ENCODE results near the gene PCSK6.
"Not testable (repeated sequence)": the region's sequence is repeated elsewhere in the genome, so short reads cannot be mapped to it uniquely, and the experiment has no call there.

Gene PCSK6

DNA sequence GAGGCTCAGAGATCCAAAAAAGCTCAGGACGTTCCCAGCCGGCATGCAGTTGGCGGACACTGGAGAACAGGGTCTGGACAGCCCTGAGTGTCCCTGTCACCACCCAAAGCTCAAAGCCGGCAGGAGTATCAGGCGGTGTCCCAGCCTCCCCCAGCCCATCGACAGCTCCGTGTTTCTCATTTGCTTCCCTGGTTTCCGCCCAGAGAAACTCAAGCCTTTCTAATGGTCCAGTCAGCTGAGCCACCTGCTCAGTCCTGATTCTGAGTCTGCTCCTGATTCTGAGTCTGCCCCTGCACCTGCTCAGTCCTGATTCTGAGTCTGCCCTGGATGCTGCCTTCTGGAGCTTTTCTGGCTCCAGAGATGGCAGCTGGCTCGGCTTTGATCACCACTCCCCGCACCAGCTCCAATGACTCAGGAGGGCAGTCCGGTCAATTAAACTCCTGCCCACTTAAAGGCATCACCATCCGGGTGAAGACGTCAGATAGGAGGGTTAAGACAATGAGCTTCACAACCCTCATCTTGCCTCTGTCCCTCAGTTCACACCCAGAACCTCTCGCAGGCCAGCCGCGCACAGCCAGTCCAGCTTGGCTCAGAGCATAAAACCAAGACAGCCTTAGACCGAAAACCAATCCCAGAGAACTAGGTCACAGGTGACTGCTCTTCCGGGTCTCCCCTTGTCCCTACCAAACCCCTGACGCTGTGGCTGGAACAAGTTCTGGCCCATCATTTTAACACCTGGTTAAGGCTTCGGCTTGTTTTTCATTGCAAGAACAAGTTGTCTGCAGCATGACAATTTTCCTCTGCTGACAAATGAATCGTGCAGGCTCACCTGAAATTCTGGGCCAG lies 6.8 kb downstream of the PCSK6 start:
- no peak for DNase-seq (ENCODE audit: low read depth)

DNA sequence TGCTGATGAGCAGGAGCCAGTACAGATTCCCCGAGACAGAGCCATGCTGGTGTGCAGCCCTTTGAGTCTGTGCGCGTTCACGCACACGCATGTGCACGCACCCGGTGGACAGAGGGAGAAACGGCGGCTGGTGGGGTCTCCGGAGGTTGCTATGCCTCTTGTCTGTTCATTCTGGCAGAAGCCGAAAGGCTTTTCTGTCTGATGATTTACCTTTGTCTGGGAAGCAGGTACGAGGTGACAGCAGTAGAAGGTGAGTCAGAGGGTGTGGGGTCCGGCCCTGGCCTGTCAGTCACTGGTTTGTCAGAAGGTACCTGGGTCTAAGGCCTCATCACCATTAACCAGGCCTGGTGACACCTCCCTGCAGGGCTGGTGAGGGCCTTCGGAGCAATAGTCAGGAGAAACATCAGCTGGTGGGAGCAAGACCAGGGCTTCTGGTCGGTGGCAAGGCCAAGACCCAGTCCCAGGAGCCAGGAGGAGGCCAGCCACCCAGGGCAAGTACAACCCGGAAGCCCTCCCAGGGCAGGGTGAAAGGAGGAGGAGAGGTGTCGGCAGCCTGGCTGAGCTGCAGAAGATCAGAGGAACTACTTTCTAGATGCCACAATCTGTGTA lies 7.5 kb downstream of the PCSK6 start:
- DNase-seq (ENCODE audit: low read depth): no peak

DNA sequence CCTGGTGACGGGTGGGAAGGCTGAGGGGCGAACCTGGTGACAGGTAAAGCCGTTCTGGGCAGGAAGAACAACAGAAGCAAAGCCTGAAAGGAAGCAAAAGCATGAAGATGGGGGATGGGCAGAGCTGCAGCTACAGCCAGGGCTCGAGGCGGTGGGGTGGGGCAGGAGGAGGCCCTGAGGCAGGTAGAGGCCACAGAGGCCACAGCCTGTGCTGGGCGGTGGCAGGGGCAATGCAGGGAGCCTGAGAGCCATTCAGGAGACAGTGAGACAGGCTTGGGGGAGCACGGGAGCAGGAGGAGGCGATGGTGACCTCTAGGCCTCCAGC lies 8.2 kb downstream of the PCSK6 start:
- DNase-seq (ENCODE audit: low read depth): no peak

DNA sequence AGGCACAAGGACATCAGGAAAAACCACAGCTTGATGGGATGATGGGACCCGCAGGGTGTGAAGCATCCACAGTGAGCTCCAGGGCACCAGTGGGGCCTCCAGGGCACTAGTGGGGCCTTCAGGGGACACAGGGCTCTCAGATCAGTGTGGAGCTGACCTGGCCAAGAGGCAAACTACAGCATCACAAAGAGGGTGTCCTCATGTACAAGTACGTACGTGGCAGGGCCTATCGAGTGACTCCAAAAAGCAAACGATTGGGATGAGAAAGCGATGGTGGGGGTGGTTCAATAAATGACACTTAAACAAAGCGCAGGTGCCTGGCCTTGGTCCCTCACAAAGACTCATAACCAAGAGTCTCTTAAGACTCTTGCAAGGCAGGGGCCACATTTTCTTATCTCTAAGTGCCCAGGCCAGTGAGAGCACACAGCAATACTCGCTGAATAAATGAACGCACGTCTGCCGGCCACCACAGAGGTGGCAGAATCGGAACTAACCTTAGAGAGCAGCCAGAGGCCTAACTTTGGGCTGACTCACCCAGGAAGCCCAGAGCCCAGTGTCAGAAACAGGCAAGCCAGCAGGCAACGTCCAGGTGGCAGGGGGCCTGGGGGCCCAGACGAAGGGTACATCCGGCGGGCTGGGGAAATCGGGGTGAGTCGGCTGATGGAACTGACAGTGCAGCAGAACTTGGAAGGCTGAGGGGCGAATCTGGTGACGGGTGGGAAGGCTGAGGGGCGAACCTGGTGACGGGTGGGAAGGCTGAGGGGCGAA lies 8.7 kb downstream of the PCSK6 start:
- DNase-seq (ENCODE audit: low read depth): no peak

DNA sequence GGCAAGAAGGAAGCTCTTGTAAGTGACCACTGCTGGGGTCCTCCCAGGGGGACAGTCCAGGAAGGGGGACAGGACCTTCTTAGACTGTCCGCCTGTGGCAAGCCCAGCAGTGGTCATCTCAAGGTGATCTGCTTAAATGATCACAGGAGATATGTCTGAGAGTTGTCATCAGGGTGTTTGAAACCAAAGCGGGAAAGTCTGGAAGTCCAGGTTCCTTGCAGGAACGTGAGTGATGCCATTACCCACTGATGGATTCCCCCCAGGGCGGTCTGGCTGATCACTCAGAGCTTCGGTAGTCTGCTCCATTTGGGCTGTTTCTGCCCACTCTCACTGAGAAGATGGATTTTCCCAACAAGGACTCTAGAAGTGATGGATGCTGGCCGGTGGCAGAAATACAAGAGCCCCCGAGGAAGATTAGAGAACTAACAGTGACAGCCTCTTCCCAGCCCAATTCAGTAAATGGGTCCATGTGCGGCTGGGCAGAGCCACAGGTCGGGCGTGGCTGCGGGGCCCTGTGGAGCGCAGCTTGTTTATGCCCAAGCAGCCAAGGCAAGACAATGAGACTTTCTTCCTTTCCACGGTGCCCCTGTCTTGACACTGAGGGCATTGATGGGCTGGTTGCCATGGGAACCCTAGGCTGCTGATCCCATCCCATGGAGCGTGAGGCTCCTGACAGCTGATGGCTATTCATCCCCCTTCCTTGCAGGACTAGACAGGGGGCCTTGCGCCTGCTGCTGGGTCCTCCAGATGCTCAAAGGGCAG lies 9.5 kb downstream of the PCSK6 start:
- DNase-seq (ENCODE audit: low read depth): no peak

DNA sequence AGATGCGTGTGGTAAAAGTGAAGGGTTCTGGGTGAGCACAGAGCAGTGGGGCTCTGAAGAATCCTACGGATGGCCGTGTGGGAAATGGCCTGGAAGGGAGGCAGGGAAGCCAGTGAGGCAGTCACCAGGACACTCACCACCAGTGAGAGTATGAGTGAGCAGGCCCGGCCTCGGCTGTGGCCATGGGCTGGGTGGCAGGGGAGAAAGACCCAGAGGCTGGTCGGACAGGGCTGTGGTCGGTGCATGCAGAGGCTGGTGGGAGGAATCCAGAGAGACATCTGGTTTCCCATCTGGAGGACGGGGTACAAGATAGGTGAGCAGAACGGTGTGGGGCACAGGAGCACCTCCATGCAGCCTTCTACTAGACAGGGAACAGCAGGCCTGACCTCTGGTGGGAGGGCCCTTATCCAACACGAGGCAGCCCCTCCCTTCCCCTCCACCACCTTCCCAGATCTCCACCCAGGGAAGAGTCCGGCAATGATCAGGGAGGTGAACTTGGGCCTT lies 10.1 kb downstream of the PCSK6 start:
- DNase-seq (ENCODE audit: low read depth): no peak

DNA sequence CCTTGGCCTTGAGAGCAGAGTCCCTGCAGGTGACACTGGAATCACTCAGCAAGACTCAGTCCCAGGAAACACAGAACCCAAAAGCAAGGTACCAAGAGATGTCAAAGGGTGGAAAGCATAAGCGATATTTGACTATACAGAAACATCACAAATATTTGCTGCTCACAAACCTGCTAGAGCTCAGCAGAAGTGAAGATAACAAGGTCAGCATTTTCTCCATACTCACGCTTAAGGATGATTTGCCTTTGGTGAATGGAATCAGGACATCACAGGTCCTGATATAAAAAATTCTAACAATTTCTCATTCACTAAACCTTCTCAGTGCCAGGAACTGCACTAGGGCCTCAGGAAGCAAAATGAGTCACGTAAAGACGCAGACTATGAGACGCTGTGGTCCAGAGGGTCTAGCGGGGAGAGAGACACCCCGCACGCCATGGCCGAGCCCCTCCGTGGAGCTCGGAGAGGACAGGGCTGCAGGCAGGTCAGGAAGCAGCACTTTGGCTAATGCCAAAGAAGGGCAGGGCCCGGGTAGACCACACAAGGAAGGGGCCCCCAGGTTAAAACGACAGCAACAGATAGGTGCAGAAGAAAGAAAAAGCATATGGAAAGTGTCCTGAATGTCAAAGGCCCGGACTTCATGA lies 10.7 kb downstream of the PCSK6 start:
- no peak for DNase-seq (ENCODE audit: low read depth)

DNA sequence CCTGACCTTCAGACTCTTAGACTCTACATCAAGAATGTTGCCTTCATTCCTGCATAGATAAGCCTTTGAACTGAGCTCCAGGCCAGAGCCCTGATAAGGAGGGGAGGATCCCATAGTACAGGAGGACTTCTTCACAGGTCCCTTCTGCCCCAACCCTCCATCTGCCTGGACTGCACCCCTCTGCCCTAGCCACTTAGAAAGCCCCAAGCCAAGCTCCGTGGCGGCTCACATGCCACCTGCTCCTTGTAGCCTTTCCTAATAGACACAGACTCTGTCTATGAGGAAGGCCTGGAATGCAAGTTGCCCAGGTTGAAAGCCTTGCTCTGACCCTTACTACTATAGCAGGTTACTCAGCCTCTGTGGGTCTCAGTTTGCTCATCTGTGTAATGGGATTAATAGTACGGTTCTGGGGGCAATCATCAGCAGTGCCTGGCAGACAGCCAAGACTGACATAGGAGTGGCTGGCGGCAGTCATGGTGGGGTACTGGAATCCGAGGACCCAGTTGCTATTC lies 11.6 kb downstream of the PCSK6 start:
- no peak for DNase-seq (ENCODE audit: low read depth)

DNA sequence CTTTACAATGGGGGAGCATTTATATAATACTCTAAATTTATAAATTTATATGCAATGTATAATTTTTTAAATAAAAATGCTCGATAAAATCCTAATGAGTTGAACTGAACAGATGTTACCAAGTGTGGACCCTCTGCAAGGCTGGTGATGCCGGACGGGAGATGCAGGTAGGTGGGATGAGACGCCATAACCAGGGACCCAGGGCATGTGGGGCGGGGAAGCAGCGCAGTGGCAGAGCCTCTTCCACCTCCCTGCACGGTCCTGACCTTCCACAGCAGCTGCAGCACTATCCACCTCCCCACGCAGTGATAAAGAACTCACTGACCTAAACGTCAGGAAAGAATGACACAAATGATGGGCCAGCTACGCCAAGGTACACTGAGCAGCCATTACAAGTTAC lies 12.8 kb downstream of the PCSK6 start:
- no peak for DNase-seq (ENCODE audit: low read depth)

DNA sequence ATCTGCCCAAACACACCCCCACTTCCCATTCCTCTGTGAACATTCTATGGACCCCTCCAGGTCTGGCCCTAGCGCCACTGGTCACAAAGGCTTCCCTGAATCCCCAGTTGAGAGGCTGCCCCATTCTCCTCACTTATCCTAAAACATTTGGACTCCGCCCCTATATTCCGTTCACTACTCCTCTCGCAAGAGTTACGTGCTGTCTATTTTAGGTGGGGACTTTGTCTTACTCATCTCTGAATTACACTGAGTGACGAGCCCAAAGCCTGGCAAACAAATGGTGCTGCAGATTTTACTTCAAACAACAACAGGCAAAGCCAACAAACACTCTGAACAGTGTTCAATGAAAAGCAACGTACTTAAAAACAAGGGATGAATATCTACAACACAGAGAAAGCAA lies 14.5 kb downstream of the PCSK6 start:
- DNase-seq (ENCODE audit: low read depth): no peak

DNA sequence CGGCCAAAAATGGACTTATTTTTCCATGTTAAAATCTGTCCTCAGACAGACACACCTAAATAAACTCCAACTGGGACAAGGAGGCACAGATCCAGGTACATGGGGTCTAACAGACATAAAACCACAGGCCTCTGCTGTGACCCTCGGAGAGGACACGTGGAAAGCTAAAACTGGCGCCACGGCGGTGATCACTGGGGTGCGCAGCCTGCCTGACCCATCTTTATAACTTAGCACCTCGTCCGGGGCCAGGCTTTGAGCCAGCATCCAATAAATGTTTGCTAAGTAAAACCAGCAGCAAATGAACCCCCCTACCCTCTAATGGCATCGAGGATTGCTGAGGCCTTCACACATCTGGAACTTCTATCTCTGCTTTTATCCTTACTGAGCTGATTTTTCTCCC lies 15.3 kb downstream of the PCSK6 start:
- no peak for DNase-seq (ENCODE audit: low read depth)

DNA sequence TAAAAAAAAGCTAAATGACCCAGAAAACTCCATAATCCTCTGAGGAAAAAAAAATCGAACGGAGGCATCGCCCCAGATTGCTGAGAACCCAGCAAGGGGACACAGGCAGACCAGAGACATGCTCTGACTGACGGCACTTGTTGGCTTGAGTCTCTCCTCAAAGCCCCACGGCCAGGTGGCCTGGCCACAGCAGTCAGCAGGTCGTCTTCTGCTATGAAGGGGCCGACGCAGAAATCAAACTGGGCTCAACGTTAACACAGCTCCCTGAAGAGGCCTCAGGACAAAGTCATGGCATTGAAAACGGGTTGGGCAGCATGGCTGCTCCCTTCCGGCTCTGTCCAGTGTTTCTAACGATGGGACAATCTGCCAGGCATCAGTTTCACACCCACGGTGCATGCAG lies 17.5 kb downstream of the PCSK6 start:
- no peak for DNase-seq (ENCODE audit: low read depth)

DNA sequence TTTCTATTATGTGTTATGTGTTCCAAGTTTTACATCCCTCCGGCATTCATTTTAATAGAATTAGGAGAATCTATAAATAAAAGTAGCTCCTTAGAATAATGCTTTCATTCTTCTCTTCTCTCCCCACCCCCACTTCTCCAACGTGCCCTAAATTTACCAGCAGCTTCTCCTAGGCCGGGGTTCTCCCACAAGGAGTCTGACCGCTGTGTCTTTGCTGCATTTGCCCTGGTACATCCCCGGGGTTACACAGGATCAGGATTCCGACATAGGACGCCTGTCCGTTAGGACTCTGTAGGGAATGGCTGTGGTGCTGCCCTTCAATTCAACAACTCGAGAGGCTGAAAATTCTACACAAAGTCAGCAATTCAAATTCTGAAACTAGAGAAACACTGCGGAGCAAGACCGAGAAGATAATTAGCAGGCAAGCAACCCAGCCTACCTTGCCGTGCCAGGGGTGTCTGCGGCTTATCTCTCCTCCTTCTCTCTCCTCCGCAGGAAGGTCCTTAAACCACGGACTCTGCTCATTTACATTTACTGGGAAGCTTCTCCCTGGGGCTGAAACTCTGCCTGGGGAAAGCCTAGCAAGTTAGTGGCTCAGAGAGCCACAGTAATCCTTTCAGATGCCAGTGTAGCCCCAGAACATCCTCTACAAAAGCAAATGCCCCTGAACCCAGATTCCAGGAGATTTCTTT lies 18.8 kb downstream of the PCSK6 start:
- DNase-seq (ENCODE audit: low read depth): no peak

DNA sequence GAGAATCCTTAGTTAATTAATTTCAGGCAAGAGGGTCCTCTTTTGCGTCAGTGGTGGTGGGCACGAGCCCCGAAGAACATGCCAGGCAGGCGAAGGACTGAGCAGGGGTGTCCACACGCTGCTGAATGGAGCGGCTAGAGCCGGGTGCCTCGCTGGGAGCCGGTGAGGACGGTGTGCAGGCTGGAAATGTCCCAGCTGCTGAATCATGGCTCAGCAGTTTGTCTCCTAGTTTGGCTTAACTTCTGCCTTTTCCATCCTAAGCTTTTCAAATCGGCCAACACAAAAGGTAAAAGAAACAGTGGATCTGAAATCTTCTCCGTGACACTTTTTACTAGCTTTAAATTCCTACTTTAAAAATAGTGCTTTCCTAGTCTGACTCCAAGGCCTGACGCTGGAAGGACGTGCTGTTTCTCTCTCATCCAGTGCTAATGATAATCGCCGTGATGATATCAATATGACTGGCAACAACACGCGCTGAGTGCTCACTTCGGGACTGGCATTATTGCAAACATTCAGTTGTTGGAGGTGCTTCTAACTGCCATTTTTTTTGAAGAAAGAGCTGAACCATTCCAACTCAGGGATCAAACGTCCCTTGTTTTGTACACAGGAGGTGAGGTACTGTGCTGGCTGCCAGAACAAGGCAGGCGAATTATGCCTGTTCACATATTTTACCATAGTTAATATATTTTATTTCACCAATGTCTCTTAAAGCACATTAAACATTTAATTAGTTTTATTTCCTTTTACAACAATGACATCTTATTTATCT lies 19.8 kb downstream of the PCSK6 start:
- DNase-seq (ENCODE audit: low read depth): no peak

DNA sequence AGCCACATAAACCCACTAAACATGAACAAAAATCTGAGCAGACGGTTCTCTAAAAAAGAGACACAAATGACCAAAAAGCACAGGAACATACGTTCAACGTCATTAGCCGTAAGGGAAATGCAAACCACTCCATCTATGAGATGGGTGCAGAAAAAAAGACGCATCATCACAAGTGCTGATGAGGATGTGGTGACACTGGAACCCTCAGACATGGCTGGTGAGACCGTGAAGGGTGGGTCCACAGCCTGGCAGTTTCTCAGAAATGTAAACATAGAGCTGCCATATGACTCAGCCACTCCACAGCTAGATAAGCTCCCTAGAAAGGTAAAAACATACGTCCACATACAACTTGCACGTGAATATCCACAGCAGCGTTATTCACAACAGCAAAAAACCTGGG lies 23.3 kb downstream of the PCSK6 start:
- DNase-seq (ENCODE audit: low read depth): no peak

DNA sequence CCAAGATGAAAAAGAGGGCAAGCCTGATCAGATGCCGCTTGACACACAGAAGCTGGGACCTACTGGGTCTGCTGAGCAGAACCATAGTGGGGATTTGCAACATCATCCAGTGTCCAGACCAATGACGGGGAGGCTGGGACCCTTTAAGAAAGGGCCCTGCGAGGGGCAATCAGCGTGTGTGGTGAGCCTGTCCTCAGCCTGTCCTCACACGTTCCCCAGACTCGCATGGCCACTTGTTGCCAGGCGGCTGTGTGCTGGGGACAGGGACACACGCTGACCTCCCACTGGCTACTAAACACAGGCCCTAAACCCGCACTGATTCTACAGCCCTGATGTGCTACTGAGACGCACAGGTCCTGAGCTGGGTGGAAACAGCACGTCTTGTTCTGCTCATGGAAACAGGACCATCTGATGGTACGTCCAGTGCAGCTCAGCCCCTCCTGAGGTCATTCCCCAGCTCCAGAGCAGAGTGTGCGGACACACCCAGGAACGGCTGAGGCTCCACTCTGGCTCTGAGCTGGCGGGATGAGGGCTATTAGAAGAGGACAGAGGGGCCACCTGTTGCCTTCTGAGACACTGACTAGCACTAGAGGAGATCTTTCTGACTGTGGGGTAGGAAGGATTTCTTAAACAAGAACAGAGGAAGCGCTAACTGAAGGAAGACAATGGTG lies 24.4 kb downstream of the PCSK6 start:
- DNase-seq (ENCODE audit: low read depth): no peak

DNA sequence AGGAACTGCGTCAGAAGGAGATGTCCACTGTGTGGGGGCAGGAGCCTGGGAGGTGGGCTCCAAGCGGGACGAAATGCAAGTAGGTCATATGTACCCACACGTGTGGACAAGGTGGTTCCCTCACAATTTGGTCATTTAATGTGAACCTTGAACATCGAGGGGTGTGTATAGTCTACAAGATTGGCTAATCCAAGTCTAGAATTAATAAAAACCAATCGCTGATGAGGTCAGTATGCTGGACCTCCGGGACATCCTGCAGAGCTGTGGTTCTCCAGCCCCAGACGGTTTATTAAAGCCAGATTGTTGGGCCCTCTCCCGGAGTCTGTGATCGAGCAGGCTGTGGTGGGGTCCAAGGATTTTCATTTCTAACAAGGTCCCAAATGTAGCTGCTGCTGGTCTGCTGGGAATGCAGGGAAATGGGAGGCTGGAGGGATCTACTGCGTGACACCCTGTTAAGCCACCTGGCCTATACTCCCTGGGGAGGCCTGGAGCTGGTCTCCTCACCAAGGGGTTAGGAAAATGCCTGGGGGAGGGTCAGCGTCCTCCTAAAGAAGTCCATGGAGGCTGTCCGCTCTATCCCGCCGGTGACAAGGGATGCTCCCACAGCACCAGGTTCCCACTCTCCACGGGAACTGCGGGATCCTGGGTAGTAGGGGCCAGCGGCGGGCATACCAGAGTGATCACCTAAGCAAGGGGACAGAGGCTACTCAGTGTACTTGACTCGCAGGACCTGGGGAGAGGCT lies 25.1 kb downstream of the PCSK6 start:
- no peak for DNase-seq (ENCODE audit: low read depth)

DNA sequence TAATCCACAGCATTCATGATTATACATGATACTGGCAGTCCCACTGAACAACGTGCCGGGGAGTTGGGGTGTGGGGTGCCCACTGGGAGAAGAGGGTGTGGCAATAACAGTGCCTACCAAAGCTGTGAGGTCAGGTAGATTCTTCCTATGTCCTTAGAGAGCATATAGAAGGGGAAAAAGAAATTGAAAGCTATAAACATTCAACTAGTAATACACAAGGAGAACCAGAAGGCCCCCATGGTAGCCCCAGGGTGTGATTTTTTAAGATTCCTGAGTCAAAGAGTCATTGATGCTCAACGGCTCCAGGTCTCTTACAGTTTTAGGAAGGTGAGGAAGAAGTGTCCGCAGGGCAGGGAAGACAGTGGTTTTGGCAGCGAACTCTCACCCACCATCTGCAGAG lies 25.8 kb downstream of the PCSK6 start:
- not testable (repeated sequence) for DNase-seq (ENCODE audit: low read depth)

DNA sequence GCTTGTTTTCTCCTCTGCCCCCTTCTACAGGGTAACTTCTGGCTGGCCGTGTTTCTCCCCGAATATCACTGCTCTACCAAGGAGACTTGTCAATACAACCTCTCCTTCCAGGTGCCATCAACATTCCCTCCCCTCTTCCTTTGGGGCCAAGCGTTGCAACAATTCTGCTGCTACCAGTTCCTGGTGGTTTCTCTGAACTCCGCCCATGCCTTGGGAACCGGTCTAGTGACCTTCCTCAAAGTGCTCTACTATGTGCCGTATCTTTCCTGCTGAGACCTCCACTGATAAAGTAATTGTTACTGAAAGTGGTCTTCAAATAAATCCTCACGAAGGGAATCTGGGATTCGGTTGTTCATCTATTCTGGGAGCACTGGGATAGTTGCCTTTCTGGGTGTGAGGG lies 26.2 kb downstream of the PCSK6 start:
- no peak for DNase-seq (ENCODE audit: low read depth)

All from HS-27A (cell line).